Upper lobe of right lung (tissue), 1 donor: ENCODE measurements around the gene RBMS3. TPM values are rescaled to one million over a fixed set of nuclear protein-coding genes. Genes with fewer than 3 reads are reported as not detected.

Experiments used
- ATAC-seq: fragments of 200-7000 bp; cut with Tn5 transposase; one replicate; pipeline ENCODE4 v1.9.1; 2020; ENCODE audit warnings: mild to moderate bottlenecking, moderate library complexity
- DNase-seq: peaks from one replicate; pipeline ENCODE4 v3.0.0-alpha.2; 2020
- H3K27ac ChIP-seq: fragments of 200-600 bp; one replicate; pipeline ENCODE4 v1.8.0; 2022
- H3K27me3 ChIP-seq: fragments of 200-600 bp; one replicate; pipeline ENCODE4 v1.8.0; 2022; ENCODE audit warnings: mild to moderate bottlenecking
- H3K36me3 ChIP-seq: fragments of 200-600 bp; one replicate; pipeline ENCODE4 v1.8.0; 2022
- H3K4me1 ChIP-seq: fragments of 200-600 bp; one replicate; pipeline ENCODE4 v1.8.0; 2022
- H3K4me3 ChIP-seq: fragments of 200-600 bp; one replicate; pipeline ENCODE4 v1.8.0; 2022; ENCODE audit warnings: mild to moderate bottlenecking
- H3K9me3 ChIP-seq: fragments of 200-600 bp; one replicate; pipeline ENCODE4 v1.8.0; 2022
- CTCF ChIP-seq: fragments of 200-600 bp; IDR thresholded peaks from one replicate; pipeline ENCODE4 v1.8.0; 2022; ENCODE audit warnings: antibody characterized with exemption
- intact Hi-C: fragments of 100-400 bp; cut with DNase I; formaldehyde crosslinking; loops from one replicate; pipeline ENCODE4 v1.11.0; 2022
- total RNA-seq: library from RNA; stranded (reverse); fragmentation: NEBNext Ultra II Directional; extraction: Animal tissue kit (Norgen Biotek cat#: 25700); gene quantifications from one replicate; pipeline ENCODE4 v1.2.1, GENCODE V29; 2021
- donor health status: DM: no; HTN: yes; CAD: no; lungs with severe emphysema.

The RBMS3 gene
- total RNA-seq, 1 donor from 2014 or later, result 85.9 TPM

- H3K9me3 ChIP-seq, result no peaks in the 10 kb centered on the region
- H3K36me3 ChIP-seq, result no peaks in the 10 kb centered on the region
- H3K27me3 ChIP-seq, result no peaks in the 10 kb centered on the region
- ATAC-seq (no peak), DNase-seq (no peak)
- no peak for TF ChIP-seq CTCF
- H3K4me3 ChIP-seq, result no peak overlapping the region
- peak overlapping the region; percentile 61 for H3K27ac ChIP-seq
- intact Hi-C loops, result no loop called here
- H3K4me1 ChIP-seq, result peaks cover 35% of the 10 kb centered on the region
These were observed 479.4 kb downstream of the RBMS3 start for GRCh38 chr3:29760226-29760685.

GRCh38 chr3:29761517-29761916, 480.6 kb downstream of the RBMS3 start:
- no peak for DNase-seq
- H3K36me3 ChIP-seq, result no peaks in the 10 kb centered on the region
- H3K27ac ChIP-seq, result no peak overlapping the region
- no peak overlapping the region for H3K4me3 ChIP-seq
- TF ChIP-seq CTCF, result no peak
- H3K27me3 ChIP-seq, result no peaks in the 10 kb centered on the region
- ATAC-seq, result no peak
- intact Hi-C loops, result no loop called here
- H3K9me3 ChIP-seq, result no peaks in the 10 kb centered on the region
- peaks cover 35% of the 10 kb centered on the region for H3K4me1 ChIP-seq

- no peak for DNase-seq
- intact Hi-C loops, result no loop called here
These were observed 482.2 kb downstream of the RBMS3 start for GRCh38 chr3:29763115-29763514.

GRCh38 chr3:29764041-29764440, 483.2 kb downstream of the RBMS3 start:
- ATAC-seq, result no peak
- H3K27ac ChIP-seq, result no peak overlapping the region
- no peaks in the 10 kb centered on the region for H3K9me3 ChIP-seq
- H3K27me3 ChIP-seq, result no peaks in the 10 kb centered on the region
- no peak for TF ChIP-seq CTCF
- no peaks in the 10 kb centered on the region for H3K36me3 ChIP-seq
- peaks cover 17% of the 10 kb centered on the region for H3K4me1 ChIP-seq
- intact Hi-C loops, result no loop called here
- no peak for DNase-seq
- no peak overlapping the region for H3K4me3 ChIP-seq

More at GRCh38 chr3:29763115-29763514, 482.2 kb downstream of the RBMS3 start:
- Histone ChIP-seq H3K27me3 (no peaks in the 10 kb centered on the region), H3K27ac (no peak overlapping the region), H3K9me3 (no peaks in the 10 kb centered on the region), H3K36me3 (no peaks in the 10 kb centered on the region), H3K4me1 (peaks cover 26% of the 10 kb centered on the region), H3K4me3 (no peak overlapping the region)
- no peak for ATAC-seq
- TF ChIP-seq CTCF, result no peak

- Histone ChIP-seq H3K4me1 (peaks cover 11% of the 10 kb centered on the region), H3K36me3 (no peaks in the 10 kb centered on the region), H3K27me3 (no peaks in the 10 kb centered on the region), H3K27ac (no peak overlapping the region), H3K9me3 (no peaks in the 10 kb centered on the region), H3K4me3 (no peak overlapping the region)
- peak; percentile 61 for TF ChIP-seq CTCF
- no peak for DNase-seq
- ATAC-seq, result peak; percentile 53
- intact Hi-C loops, result no loop called here
These were observed 483.9 kb downstream of the RBMS3 start for GRCh38 chr3:29764603-29765254.
